Liver (tissue), 3 donors: ENCODE results near the gene KIF1A.

Experiments used
- EGR1 ChIP-seq, 2 donors: IDR thresholded peaks; 2 replicates each; pipeline ENCODE4 v1.6.1; 2016 to 2018; ENCODE audit warnings: antibody characterized with exemption in 2 of 2, low read depth in 2 of 2
- GABPA ChIP-seq, 2 donors: IDR thresholded peaks in 1 of 2; conservative IDR thresholded peaks in 1 of 2; 2 replicates each; pipeline ENCODE4 v1.6.1; 2016; ENCODE audit warnings: antibody characterized with exemption in 2 of 2, mild to moderate bottlenecking in 1 of 2, moderate library complexity in 1 of 2
- HNF4G ChIP-seq: IDR thresholded peaks from 2 replicates; pipeline ENCODE4 v1.6.1; 2016; ENCODE audit warnings: antibody characterized with exemption
- JUND ChIP-seq, 2 donors: IDR thresholded peaks; 2 replicates each; pipeline ENCODE4 v1.6.1; 2016; ENCODE audit warnings: antibody characterized with exemption in 2 of 2
- TAF1 ChIP-seq: conservative IDR thresholded peaks from 2 replicates; pipeline ENCODE4 v1.6.1; 2016; ENCODE audit warnings: antibody characterized with exemption, mild to moderate bottlenecking
- TF ChIP-seq, protein P1 (sequence below): fragments of 150-350 bp; IDR thresholded peaks from 2 replicates; pipeline ENCODE4 v1.5.1; 2017; ENCODE audit warnings: improper control_type of control experiment, low read depth, low read length; ENCODE audit not compliant: missing input control
- TF ChIP-seq, protein P2 (sequence below): IDR thresholded peaks from 2 replicates; pipeline ENCODE4 v1.6.1; 2016; ENCODE audit warnings: antibody characterized with exemption
- TF ChIP-seq, protein P3 (sequence below): IDR thresholded peaks from 2 replicates; pipeline ENCODE4 v1.6.1; 2016; ENCODE audit warnings: antibody characterized with exemption, mild to moderate bottlenecking
- donor health status: healthy.
- donor health status: healthy.

DNA sequence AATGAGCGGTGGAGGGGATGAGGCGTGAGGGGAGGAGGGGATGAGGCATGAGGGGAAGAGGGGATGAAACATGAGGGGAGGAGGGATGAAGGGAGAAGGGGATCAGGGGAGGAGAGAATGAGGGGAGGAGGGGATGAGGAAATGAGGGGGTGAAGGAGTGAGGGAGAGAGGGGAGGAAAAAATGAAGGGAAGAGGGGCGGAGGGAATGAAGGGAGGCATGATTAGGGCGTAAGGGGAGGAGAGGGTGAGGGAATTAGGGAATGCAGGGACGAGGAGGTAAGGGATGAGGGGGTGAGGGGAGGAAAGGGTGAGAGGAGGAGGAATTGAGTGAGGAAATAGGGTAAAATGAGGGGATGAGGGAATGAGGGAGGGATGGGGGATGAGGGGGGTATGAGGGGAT is 87.8 kb downstream of the KIF1A start:
- TF ChIP-seq, protein P1, sequence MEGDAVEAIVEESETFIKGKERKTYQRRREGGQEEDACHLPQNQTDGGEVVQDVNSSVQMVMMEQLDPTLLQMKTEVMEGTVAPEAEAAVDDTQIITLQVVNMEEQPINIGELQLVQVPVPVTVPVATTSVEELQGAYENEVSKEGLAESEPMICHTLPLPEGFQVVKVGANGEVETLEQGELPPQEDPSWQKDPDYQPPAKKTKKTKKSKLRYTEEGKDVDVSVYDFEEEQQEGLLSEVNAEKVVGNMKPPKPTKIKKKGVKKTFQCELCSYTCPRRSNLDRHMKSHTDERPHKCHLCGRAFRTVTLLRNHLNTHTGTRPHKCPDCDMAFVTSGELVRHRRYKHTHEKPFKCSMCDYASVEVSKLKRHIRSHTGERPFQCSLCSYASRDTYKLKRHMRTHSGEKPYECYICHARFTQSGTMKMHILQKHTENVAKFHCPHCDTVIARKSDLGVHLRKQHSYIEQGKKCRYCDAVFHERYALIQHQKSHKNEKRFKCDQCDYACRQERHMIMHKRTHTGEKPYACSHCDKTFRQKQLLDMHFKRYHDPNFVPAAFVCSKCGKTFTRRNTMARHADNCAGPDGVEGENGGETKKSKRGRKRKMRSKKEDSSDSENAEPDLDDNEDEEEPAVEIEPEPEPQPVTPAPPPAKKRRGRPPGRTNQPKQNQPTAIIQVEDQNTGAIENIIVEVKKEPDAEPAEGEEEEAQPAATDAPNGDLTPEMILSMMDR, result no peak
- TF ChIP-seq GABPA (IDR thresholded peaks at IDR 0.05 in 1 of 2, conservative IDR thresholded peaks at IDR 0.05 in 1 of 2) (no peak), TAF1 (no peak), EGR1 (IDR thresholded peaks at IDR 0.05; ENCODE audit: low read depth in 2 of 2) (no peak), HNF4G (no peak), JUND (IDR thresholded peaks at IDR 0.05) (no peak)
- TF ChIP-seq, protein P2, sequence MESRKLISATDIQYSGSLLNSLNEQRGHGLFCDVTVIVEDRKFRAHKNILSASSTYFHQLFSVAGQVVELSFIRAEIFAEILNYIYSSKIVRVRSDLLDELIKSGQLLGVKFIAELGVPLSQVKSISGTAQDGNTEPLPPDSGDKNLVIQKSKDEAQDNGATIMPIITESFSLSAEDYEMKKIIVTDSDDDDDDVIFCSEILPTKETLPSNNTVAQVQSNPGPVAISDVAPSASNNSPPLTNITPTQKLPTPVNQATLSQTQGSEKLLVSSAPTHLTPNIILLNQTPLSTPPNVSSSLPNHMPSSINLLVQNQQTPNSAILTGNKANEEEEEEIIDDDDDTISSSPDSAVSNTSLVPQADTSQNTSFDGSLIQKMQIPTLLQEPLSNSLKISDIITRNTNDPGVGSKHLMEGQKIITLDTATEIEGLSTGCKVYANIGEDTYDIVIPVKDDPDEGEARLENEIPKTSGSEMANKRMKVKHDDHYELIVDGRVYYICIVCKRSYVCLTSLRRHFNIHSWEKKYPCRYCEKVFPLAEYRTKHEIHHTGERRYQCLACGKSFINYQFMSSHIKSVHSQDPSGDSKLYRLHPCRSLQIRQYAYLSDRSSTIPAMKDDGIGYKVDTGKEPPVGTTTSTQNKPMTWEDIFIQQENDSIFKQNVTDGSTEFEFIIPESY, result no peak
- TF ChIP-seq, protein P3, sequence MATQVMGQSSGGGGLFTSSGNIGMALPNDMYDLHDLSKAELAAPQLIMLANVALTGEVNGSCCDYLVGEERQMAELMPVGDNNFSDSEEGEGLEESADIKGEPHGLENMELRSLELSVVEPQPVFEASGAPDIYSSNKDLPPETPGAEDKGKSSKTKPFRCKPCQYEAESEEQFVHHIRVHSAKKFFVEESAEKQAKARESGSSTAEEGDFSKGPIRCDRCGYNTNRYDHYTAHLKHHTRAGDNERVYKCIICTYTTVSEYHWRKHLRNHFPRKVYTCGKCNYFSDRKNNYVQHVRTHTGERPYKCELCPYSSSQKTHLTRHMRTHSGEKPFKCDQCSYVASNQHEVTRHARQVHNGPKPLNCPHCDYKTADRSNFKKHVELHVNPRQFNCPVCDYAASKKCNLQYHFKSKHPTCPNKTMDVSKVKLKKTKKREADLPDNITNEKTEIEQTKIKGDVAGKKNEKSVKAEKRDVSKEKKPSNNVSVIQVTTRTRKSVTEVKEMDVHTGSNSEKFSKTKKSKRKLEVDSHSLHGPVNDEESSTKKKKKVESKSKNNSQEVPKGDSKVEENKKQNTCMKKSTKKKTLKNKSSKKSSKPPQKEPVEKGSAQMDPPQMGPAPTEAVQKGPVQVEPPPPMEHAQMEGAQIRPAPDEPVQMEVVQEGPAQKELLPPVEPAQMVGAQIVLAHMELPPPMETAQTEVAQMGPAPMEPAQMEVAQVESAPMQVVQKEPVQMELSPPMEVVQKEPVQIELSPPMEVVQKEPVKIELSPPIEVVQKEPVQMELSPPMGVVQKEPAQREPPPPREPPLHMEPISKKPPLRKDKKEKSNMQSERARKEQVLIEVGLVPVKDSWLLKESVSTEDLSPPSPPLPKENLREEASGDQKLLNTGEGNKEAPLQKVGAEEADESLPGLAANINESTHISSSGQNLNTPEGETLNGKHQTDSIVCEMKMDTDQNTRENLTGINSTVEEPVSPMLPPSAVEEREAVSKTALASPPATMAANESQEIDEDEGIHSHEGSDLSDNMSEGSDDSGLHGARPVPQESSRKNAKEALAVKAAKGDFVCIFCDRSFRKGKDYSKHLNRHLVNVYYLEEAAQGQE, result no peak
